ENCODE data around the gene DNAJB4. TPM values are rescaled to one million over a fixed set of nuclear protein-coding genes. Genes with fewer than 3 reads are reported as not detected.

DNAJB4 gene
- total and polyA plus RNA-seq, 7 donors, result 7.8 to 41.7 (median 29.6) TPM

DNA sequence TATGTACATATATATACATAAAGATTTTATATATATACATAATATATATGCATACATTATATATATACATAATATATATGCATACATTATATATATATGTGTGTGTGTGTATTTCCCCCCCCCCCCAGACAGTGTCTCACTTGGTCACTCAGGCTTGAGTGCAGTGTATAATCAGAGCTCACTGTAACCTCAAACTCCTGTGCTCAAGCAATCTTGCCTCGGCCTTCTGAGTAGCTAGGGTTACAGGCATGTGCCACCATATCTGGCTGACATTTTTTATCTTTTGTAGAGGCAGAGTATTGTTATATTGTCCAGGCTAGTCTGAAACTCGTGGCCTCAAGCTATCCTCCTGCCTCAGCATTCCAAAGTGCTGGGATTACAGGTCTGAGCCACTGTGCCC lies 16.8 kb upstream of the DNAJB4 start:
- Histone ChIP-seq H3K27me3 (no peaks in the 10 kb centered on the region), H3K9me3 (no peaks in the 10 kb centered on the region), H3K4me1 (peaks cover 0 to 24% (median 7%) of the 10 kb centered on the region in 4 donors), H3K4me3 (no peak overlapping the region), H3K36me3 (no peaks in the 10 kb centered on the region), H3K27ac (no peak overlapping the region)
- TF ChIP-seq POLR2A (IDR thresholded peaks at IDR 0.05) (no peak), POLR2AphosphoS5 (IDR thresholded peaks at IDR 0.05) (no peak), EP300 (IDR thresholded peaks at IDR 0.05) (no peak)
- TF ChIP-seq, protein P1, sequence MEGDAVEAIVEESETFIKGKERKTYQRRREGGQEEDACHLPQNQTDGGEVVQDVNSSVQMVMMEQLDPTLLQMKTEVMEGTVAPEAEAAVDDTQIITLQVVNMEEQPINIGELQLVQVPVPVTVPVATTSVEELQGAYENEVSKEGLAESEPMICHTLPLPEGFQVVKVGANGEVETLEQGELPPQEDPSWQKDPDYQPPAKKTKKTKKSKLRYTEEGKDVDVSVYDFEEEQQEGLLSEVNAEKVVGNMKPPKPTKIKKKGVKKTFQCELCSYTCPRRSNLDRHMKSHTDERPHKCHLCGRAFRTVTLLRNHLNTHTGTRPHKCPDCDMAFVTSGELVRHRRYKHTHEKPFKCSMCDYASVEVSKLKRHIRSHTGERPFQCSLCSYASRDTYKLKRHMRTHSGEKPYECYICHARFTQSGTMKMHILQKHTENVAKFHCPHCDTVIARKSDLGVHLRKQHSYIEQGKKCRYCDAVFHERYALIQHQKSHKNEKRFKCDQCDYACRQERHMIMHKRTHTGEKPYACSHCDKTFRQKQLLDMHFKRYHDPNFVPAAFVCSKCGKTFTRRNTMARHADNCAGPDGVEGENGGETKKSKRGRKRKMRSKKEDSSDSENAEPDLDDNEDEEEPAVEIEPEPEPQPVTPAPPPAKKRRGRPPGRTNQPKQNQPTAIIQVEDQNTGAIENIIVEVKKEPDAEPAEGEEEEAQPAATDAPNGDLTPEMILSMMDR (IDR thresholded peaks at IDR 0.05), result no peak
- WGBS, 2 donors, result 93% methylated on average over 2 of the region's 2 CpGs
- DNase-seq, result no peak
- intact Hi-C loops (cut with DNase I), result no loop called here

DNA sequence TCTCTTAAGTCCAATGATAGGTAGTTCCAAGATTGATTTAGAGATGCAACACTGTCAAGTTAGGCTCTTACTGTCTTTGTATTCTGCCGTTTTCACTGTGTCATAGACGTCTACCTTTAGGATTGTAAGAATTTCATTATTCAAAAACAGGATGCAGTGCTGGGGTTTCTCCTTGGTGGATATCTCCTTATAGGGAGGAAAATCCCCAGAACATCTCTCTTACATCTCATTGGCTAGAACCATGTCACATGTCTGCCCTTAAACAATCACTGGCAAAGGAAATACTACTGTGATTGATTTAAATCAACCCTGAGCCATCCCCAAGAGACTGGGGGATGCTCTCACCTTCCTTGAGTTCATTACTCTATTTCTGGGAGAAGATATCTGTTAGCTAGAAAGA lies 15.0 kb upstream of the DNAJB4 start:
- DNase-seq, result no peak
- peaks cover 0 to 21% (median 7%) of the 10 kb centered on the region in 4 donors for H3K4me1 ChIP-seq
- 90 to 93% methylated on average over 2 of the region's 2 CpGs for WGBS, 2 donors
- no peaks in the 10 kb centered on the region for H3K36me3 ChIP-seq
- intact Hi-C loops (cut with DNase I), result no loop called here
- no peaks in the 10 kb centered on the region for H3K27me3 ChIP-seq
- TF ChIP-seq POLR2AphosphoS5 (IDR thresholded peaks at IDR 0.05), result no peak
- no peak for TF ChIP-seq EP300 (IDR thresholded peaks at IDR 0.05)
- H3K9me3 ChIP-seq, result no peaks in the 10 kb centered on the region
- no peak overlapping the region for H3K27ac ChIP-seq
- H3K4me3 ChIP-seq, result no peak overlapping the region

DNA sequence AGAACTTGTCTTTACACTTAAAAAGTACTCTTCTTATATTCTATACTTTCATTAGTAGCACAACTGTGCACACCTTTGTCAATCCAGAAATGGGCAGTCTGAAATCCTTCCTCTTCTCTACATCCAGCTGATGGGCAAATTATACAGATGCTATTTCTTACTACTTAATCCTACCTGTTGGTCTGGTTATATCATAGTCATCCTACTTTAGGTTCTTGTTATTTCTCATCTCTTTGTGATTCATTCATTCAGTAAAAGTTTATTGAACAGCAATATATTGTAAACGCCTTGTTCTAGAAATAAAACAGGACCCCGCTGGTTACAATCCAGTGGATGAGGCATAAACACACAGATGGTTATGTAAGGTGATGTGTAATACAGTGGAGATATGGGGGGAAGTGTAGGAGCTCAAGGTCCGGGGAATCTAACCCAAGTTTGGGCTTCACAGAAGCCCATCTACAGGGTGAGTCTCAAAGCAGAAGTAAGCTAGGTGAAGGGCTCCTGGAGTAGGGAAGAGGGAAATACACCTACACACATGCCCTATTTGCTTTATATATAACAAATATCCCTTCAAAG lies 14.0 kb upstream of the DNAJB4 start:
- no peak for DNase-seq
- WGBS, 2 donors, result 35 to 73% methylated on average over 3 of the region's 3 CpGs
- H3K36me3 ChIP-seq, result peaks cover 0 to 4% (median 0%) of the 10 kb centered on the region in 4 donors
- no peak overlapping the region for H3K27ac ChIP-seq
- H3K4me1 ChIP-seq, result peaks cover 0 to 12% (median 2%) of the 10 kb centered on the region in 4 donors
- TF ChIP-seq, protein P1 (IDR thresholded peaks at IDR 0.05), result no peak
- TF ChIP-seq POLR2AphosphoS5 (IDR thresholded peaks at IDR 0.05), result no peak
- no peak for TF ChIP-seq EP300 (IDR thresholded peaks at IDR 0.05)
- no peak for TF ChIP-seq POLR2A (IDR thresholded peaks at IDR 0.05)
- H3K27me3 ChIP-seq, result no peaks in the 10 kb centered on the region
- intact Hi-C loops (cut with DNase I), result no loop called here
- H3K9me3 ChIP-seq, result no peaks in the 10 kb centered on the region
- H3K4me3 ChIP-seq, result no peak overlapping the region

- Histone ChIP-seq H3K4me1 (peaks cover 0 to 7% (median 0%) of the 10 kb centered on the region in 4 donors), H3K27ac (no peak overlapping the region), H3K36me3 (peaks cover 0 to 7% (median 0%) of the 10 kb centered on the region in 4 donors), H3K9me3 (no peaks in the 10 kb centered on the region), H3K4me3 (no peak overlapping the region), H3K27me3 (no peaks in the 10 kb centered on the region)
- TF ChIP-seq POLR2A (IDR thresholded peaks at IDR 0.05), result no peak
- TF ChIP-seq, protein P1 (IDR thresholded peaks at IDR 0.05), result no peak
- TF ChIP-seq POLR2AphosphoS5 (IDR thresholded peaks at IDR 0.05), result no peak
- no peak for TF ChIP-seq EP300 (IDR thresholded peaks at IDR 0.05)
- no peak for DNase-seq
- intact Hi-C loops (cut with DNase I), result no loop called here
Observed at GRCh38 chr1:77991638-77992037, 13.1 kb upstream of the DNAJB4 start.

- H3K9me3 ChIP-seq, result no peaks in the 10 kb centered on the region
- peaks cover 0 to 7% (median 0%) of the 10 kb centered on the region in 4 donors for H3K36me3 ChIP-seq
- TF ChIP-seq POLR2AphosphoS5 (IDR thresholded peaks at IDR 0.05) (no peak), EP300 (IDR thresholded peaks at IDR 0.05) (no peak), POLR2A (IDR thresholded peaks at IDR 0.05) (no peak)
- TF ChIP-seq, protein P1 (IDR thresholded peaks at IDR 0.05), result no peak
- intact Hi-C loops (cut with DNase I), result no loop called here
- H3K27ac ChIP-seq, result no peak overlapping the region
- peaks cover 0 to 7% (median 0%) of the 10 kb centered on the region in 4 donors for H3K4me1 ChIP-seq
- DNase-seq, result no peak
- H3K27me3 ChIP-seq, result no peaks in the 10 kb centered on the region
- WGBS, 2 donors, result 83 to 88% methylated on average over 3 of the region's 3 CpGs
- no peak overlapping the region for H3K4me3 ChIP-seq
Observed at GRCh38 chr1:77994117-77994705, 10.5 kb upstream of the DNAJB4 start.
